Cardiac fibroblast (primary cell): Measurements from ENCODE around the gene SPIRE2.

ENCODE experiments used
- DNase-seq, 2 donors: peaks; one replicate each; pipeline versions ENCODE4 v3.0.0 to v3.0.0-alpha.2; 2010; ENCODE audit warnings: low read depth in 2 of 2
- H3K4me3 ChIP-seq, 2 donors: replicated peaks in 1 of 2; 1 replicate in 1 of 2; 2 replicates in 1 of 2; pipeline ENCODE4 v1.5.1; 2011; ENCODE audit warnings: low read depth in 2 of 2, low read length in 2 of 2, mild to moderate bottlenecking in 2 of 2, moderate library complexity in 1 of 2
- CTCF ChIP-seq: IDR thresholded peaks from one replicate; pipeline ENCODE4 v1.5.1; 2011; ENCODE audit warnings: low read depth, mild to moderate bottlenecking, low read length, inconsistent platforms

Gene SPIRE2

GRCh38 chr16:89861648-89862047 lies 33.4 kb downstream of the SPIRE2 start:
- TF ChIP-seq CTCF: no peak
- no peak for DNase-seq
- H3K4me3 ChIP-seq: no peak overlapping the region

GRCh38 chr16:89862732-89863131 lies 34.5 kb downstream of the SPIRE2 start:
- no peak overlapping the region for H3K4me3 ChIP-seq
- TF ChIP-seq CTCF: no peak
- no peak for DNase-seq

- DNase-seq: peak; percentile 77 to 79
- TF ChIP-seq CTCF: no peak
- H3K4me3 ChIP-seq: peak overlapping the region in 1 of 2 donors; percentile 7
These were observed 35.7 kb downstream of the SPIRE2 start for GRCh38 chr16:89863741-89864526.

- no peak for TF ChIP-seq CTCF
- peak overlapping the region in 1 of 2 donors; percentile 7 for H3K4me3 ChIP-seq
- DNase-seq: peak in 1 of 2 donors; percentile 55
These were observed 36.2 kb downstream of the SPIRE2 start for GRCh38 chr16:89864527-89864820.

- DNase-seq: no peak
- no peak overlapping the region for H3K4me3 ChIP-seq
- no peak for TF ChIP-seq CTCF
These were observed 39.6 kb downstream of the SPIRE2 start for GRCh38 chr16:89867918-89868317.

- no peak for DNase-seq
- H3K4me3 ChIP-seq: no peak overlapping the region
- no peak for TF ChIP-seq CTCF
These were observed 41.6 kb downstream of the SPIRE2 start for GRCh38 chr16:89869911-89870310.

GRCh38 chr16:89870440-89870839 lies 42.2 kb downstream of the SPIRE2 start:
- no peak overlapping the region for H3K4me3 ChIP-seq
- no peak for TF ChIP-seq CTCF
- DNase-seq: no peak
